WTC11 (cell line): ENCODE data around the gene CHST3. TPM values are rescaled to one million over a fixed set of nuclear protein-coding genes. Genes with fewer than 3 reads are reported as not detected.

ENCODE experiments used
- ATAC-seq: fragments of 200-7000 bp; cut with Tn5 transposase; 2 replicates; pipeline ENCODE4 v1.10.0; 2021; ENCODE audit warnings: mild to moderate bottlenecking, moderate library complexity
- CTCF ChIA-PET: fragments of 300-600 bp; sonication (Branson Sonifier 250); formaldehyde crosslinking; loops from one replicate; lab custom pipeline; 2021; ENCODE audit warnings: antibody characterized with exemption; lab: Charles Lee
- POLR2A ChIA-PET: fragments of 350-600 bp; sonication (Branson Sonifier 250); formaldehyde crosslinking; loops from one replicate; lab custom pipeline; 2021; ENCODE audit warnings: antibody characterized with exemption; lab: Charles Lee
- DNase-seq: peaks from one replicate; pipeline ENCODE4 v3.0.0; 2021; ENCODE audit warnings: low spot score
- H3K27ac Mint-ChIP-seq: 2 replicates; pipeline ENCODE4 v1.8.0; 2021; ENCODE audit warnings: mixed read lengths
- H3K27me3 Mint-ChIP-seq: 2 replicates; pipeline ENCODE4 v1.8.0; 2021; ENCODE audit warnings: low read depth, mild to moderate bottlenecking, moderate library complexity, mixed read lengths
- H3K36me3 Mint-ChIP-seq: 2 replicates; pipeline ENCODE4 v1.8.0; 2021; ENCODE audit warnings: mixed read lengths
- H3K4me1 Mint-ChIP-seq: 2 replicates; pipeline ENCODE4 v1.8.0; 2022; ENCODE audit warnings: mixed read lengths
- H3K4me3 Mint-ChIP-seq: 2 replicates; pipeline ENCODE4 v1.8.0; 2021; ENCODE audit warnings: mild to moderate bottlenecking, moderate library complexity, mixed read lengths
- H3K9me3 Mint-ChIP-seq: 2 replicates; pipeline ENCODE4 v1.8.0; 2021; ENCODE audit warnings: mixed read lengths
- CDX4 ChIP-seq: fragments of 250-450 bp; sonication (Bioruptor Pico); IDR thresholded peaks from 2 replicates; pipeline ENCODE4 v1.9.0; 2021; ENCODE audit warnings: moderate library complexity, mild to moderate bottlenecking, inconsistent platforms, borderline replicate concordance
- EMX1 ChIP-seq: fragments of 250-450 bp; sonication (Bioruptor Pico); IDR thresholded peaks from 2 replicates; pipeline ENCODE4 v1.8.0; 2021; ENCODE audit warnings: mild to moderate bottlenecking
- JUN ChIP-seq: sonication (generic); formaldehyde crosslinking; IDR thresholded peaks from 2 replicates; pipeline ENCODE4 v1.8.0; 2023; ENCODE audit warnings: mild to moderate bottlenecking, missing genetic modification reagents
- NFYB ChIP-seq: sonication (generic); formaldehyde crosslinking; conservative IDR thresholded peaks from 2 replicates; pipeline ENCODE4 v1.8.0; 2022; ENCODE audit warnings: low read depth, missing genetic modification reagents
- NR1H2 ChIP-seq: sonication (generic); formaldehyde crosslinking; IDR thresholded peaks from 2 replicates; pipeline ENCODE4 v1.9.0; 2021; ENCODE audit warnings: mild to moderate bottlenecking, moderate library complexity, missing genetic modification reagents
- PRRX2 ChIP-seq: fragments of 250-450 bp; sonication (Bioruptor Pico); IDR thresholded peaks from 2 replicates; pipeline ENCODE4 v1.8.0; 2021; ENCODE audit warnings: mild to moderate bottlenecking
- SP1 ChIP-seq: sonication (generic); formaldehyde crosslinking; conservative IDR thresholded peaks from 2 replicates; pipeline ENCODE4 v1.8.1; 2022; ENCODE audit warnings: missing genetic modification reagents
- STAT6 ChIP-seq: sonication (generic); formaldehyde crosslinking; conservative IDR thresholded peaks from 2 replicates; pipeline ENCODE4 v1.8.1; 2023; ENCODE audit warnings: mild to moderate bottlenecking, low read depth, missing genetic modification reagents, moderate library complexity
- USF2 ChIP-seq: sonication (generic); formaldehyde crosslinking; IDR thresholded peaks from 2 replicates; pipeline ENCODE4 v1.8.1; 2023; ENCODE audit warnings: mild to moderate bottlenecking, missing genetic modification reagents, moderate library complexity
- ZNF671 ChIP-seq: fragments of 250-450 bp; sonication (Bioruptor Pico); IDR thresholded peaks from 2 replicates; pipeline ENCODE4 v1.8.0; 2021; ENCODE audit warnings: mild to moderate bottlenecking
- total RNA-seq: library from RNA; stranded (reverse); gene quantifications from 3 replicates; pipeline ENCODE4 v1.2.3, GENCODE V29; 2021
- TF ChIP-seq, protein P1 (sequence below): sonication (generic); formaldehyde crosslinking; IDR thresholded peaks from 2 replicates; pipeline ENCODE4 v1.8.0; 2023; ENCODE audit warnings: missing genetic modification reagents
- TF ChIP-seq, protein P2 (sequence below): fragments of 250-450 bp; sonication (Bioruptor Pico); conservative IDR thresholded peaks from 2 replicates; pipeline ENCODE4 v1.9.0; 2021; ENCODE audit warnings: mild to moderate bottlenecking
- TF ChIP-seq, protein P3 (sequence below): sonication (generic); formaldehyde crosslinking; IDR thresholded peaks from 2 replicates; pipeline ENCODE4 v1.8.0; 2023; ENCODE audit warnings: mild to moderate bottlenecking, missing genetic modification reagents
- TF ChIP-seq, protein P4 (sequence below): sonication (generic); formaldehyde crosslinking; IDR thresholded peaks from 2 replicates; pipeline ENCODE4 v1.8.0; 2022; ENCODE audit warnings: missing genetic modification reagents
- TF ChIP-seq, protein P5 (sequence below): fragments of 200-600 bp; IDR thresholded peaks from 2 replicates; pipeline ENCODE4 v1.8.0; 2022; ENCODE audit warnings: antibody characterized with exemption

The CHST3 gene
- total RNA-seq, 1 experiment from 2014 or later: 7.0 TPM

DNA sequence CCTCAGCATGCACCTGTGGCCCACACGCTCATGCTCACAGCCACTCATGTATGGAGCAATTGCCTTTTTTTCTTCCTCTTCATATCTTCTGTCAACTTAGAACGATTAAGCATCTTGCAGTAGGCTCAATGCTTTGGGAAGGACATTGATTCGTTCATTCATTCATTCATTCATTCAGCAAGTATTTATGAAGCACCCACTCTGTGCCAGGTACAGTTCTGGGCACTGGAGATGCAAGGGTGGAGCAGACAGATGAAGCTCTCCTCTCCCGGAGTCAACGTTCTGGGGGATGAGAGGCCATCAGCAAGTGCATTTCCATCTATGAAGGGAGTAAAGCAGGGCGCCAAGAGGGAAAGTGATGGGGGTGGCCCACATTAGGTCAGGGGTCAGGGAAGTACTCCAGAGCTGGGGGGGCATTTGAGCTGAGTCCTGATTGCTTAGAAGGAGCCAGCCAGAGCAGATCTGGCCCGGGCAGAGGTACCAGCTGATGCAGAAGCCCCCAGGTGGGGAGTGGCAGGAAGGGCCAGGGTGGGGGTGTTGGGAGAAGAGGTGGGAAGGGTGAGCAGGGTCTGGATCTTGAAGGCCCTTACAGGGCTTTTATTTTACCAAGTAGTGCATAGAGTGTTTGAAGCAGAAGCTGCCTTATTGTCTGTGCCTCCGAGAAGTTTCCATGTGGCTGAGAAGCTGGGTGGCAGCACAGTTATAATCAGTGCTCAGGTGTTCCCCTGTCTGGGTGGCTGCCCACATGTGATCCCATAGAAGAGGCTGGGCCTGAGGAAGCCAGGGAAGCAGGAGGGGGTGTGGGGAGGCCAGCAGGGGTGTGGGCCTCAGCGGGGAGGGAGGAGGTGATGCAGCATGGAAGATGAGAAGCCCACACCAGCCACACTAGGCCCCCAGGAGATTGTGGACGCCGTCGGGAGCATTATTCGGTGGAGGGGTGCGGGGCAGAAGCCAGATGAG is 36.2 kb downstream of the CHST3 start (continued):
- TF ChIP-seq CDX4 (CRISPR knock-in tag) (no peak), ZNF671 (CRISPR knock-in tag) (no peak)

- Mint-ChIP-seq H3K4me1 (peaks cover 10% of the 10 kb centered on the region), H3K36me3 (no peaks in the 10 kb centered on the region), H3K9me3 (no peaks in the 10 kb centered on the region), H3K27ac (no peak overlapping the region), H3K4me3 (no peak overlapping the region), H3K27me3 (no peaks in the 10 kb centered on the region)
- DNase-seq (no peak), ATAC-seq (no peak)
- TF ChIP-seq JUN (CRISPR knock-in tag): no peak
- TF ChIP-seq, protein P1, sequence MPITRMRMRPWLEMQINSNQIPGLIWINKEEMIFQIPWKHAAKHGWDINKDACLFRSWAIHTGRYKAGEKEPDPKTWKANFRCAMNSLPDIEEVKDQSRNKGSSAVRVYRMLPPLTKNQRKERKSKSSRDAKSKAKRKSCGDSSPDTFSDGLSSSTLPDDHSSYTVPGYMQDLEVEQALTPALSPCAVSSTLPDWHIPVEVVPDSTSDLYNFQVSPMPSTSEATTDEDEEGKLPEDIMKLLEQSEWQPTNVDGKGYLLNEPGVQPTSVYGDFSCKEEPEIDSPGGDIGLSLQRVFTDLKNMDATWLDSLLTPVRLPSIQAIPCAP (CRISPR knock-in tag): no peak
- TF ChIP-seq, protein P2, sequence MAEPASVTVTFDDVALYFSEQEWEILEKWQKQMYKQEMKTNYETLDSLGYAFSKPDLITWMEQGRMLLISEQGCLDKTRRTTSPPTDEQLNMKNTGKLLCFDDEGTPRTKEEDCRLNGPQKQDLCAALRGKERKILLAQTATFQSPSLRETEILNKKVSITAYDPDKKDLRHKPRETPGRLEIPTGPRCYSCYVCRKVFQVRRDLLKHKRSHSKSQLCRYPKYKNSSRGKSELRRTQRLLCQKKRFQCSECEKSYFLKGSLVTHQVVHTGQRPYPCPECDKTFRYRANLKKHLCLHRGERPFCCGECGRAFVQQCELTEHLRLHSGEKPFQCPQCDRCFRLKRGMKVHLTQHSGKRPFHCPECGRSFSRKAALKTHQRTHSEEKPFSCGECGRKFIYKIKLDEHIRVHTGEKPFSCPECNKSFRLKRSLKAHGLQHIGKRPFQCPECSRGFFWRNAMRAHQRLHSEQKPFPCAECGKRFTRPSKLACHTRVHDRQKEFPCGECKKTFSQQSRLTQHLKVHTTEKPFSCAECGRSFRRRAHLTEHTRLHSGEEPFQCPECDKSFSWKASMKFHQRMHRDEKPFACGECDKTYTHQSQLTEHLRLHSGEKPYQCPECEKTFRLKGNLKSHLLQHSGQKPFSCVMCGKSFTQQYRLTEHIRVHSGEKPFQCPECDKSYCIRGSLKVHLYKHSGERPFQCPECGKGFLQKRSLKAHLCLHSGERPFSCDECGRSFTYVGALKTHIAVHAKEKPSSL: no peak
- TF ChIP-seq, protein P3, sequence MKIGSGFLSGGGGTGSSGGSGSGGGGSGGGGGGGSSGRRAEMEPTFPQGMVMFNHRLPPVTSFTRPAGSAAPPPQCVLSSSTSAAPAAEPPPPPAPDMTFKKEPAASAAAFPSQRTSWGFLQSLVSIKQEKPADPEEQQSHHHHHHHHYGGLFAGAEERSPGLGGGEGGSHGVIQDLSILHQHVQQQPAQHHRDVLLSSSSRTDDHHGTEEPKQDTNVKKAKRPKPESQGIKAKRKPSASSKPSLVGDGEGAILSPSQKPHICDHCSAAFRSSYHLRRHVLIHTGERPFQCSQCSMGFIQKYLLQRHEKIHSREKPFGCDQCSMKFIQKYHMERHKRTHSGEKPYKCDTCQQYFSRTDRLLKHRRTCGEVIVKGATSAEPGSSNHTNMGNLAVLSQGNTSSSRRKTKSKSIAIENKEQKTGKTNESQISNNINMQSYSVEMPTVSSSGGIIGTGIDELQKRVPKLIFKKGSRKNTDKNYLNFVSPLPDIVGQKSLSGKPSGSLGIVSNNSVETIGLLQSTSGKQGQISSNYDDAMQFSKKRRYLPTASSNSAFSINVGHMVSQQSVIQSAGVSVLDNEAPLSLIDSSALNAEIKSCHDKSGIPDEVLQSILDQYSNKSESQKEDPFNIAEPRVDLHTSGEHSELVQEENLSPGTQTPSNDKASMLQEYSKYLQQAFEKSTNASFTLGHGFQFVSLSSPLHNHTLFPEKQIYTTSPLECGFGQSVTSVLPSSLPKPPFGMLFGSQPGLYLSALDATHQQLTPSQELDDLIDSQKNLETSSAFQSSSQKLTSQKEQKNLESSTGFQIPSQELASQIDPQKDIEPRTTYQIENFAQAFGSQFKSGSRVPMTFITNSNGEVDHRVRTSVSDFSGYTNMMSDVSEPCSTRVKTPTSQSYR (CRISPR knock-in tag): no peak
- no peak for TF ChIP-seq SP1 (CRISPR knock-in tag)
- TF ChIP-seq EMX1 (CRISPR knock-in tag): no peak
- no peak for TF ChIP-seq USF2 (CRISPR knock-in tag)
- no peak for TF ChIP-seq STAT6 (CRISPR knock-in tag)
- no peak for TF ChIP-seq PRRX2 (CRISPR knock-in tag)
- TF ChIP-seq, protein P4, sequence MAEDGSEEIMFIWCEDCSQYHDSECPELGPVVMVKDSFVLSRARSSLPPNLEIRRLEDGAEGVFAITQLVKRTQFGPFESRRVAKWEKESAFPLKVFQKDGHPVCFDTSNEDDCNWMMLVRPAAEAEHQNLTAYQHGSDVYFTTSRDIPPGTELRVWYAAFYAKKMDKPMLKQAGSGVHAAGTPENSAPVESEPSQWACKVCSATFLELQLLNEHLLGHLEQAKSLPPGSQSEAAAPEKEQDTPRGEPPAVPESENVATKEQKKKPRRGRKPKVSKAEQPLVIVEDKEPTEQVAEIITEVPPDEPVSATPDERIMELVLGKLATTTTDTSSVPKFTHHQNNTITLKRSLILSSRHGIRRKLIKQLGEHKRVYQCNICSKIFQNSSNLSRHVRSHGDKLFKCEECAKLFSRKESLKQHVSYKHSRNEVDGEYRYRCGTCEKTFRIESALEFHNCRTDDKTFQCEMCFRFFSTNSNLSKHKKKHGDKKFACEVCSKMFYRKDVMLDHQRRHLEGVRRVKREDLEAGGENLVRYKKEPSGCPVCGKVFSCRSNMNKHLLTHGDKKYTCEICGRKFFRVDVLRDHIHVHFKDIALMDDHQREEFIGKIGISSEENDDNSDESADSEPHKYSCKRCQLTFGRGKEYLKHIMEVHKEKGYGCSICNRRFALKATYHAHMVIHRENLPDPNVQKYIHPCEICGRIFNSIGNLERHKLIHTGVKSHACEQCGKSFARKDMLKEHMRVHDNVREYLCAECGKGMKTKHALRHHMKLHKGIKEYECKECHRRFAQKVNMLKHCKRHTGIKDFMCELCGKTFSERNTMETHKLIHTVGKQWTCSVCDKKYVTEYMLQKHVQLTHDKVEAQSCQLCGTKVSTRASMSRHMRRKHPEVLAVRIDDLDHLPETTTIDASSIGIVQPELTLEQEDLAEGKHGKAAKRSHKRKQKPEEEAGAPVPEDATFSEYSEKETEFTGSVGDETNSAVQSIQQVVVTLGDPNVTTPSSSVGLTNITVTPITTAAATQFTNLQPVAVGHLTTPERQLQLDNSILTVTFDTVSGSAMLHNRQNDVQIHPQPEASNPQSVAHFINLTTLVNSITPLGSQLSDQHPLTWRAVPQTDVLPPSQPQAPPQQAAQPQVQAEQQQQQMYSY (CRISPR knock-in tag): no peak
- no peak for TF ChIP-seq NFYB (CRISPR knock-in tag)
- no peak for TF ChIP-seq NR1H2 (CRISPR knock-in tag)
- TF ChIP-seq, protein P5, sequence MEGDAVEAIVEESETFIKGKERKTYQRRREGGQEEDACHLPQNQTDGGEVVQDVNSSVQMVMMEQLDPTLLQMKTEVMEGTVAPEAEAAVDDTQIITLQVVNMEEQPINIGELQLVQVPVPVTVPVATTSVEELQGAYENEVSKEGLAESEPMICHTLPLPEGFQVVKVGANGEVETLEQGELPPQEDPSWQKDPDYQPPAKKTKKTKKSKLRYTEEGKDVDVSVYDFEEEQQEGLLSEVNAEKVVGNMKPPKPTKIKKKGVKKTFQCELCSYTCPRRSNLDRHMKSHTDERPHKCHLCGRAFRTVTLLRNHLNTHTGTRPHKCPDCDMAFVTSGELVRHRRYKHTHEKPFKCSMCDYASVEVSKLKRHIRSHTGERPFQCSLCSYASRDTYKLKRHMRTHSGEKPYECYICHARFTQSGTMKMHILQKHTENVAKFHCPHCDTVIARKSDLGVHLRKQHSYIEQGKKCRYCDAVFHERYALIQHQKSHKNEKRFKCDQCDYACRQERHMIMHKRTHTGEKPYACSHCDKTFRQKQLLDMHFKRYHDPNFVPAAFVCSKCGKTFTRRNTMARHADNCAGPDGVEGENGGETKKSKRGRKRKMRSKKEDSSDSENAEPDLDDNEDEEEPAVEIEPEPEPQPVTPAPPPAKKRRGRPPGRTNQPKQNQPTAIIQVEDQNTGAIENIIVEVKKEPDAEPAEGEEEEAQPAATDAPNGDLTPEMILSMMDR: no peak
- ChIA-PET POLR2A (no interaction called here), CTCF (interaction anchor here (4.6 kb wide), 1 partner anchor 48 kb away, joined by 31 read pairs; no protein-coding TSS in a partner anchor)
Observed at GRCh38 chr10:72001033-72001395, 36.8 kb downstream of the CHST3 start.
